Heart right ventricle (tissue), 16 donors: ENCODE results near the gene SUGP1. TPM values are rescaled to one million over a fixed set of nuclear protein-coding genes. Genes with fewer than 3 reads are reported as not detected.

ENCODE experiments used
- ATAC-seq, 8 donors: fragments of 200-7000 bp; cut with Tn5 transposase; one replicate each; pipeline ENCODE4 v1.9.1; 2020; ENCODE audit warnings: mild to moderate bottlenecking in 8 of 8, moderate library complexity in 8 of 8, moderate number of reproducible peaks in 1 of 8
- DNase-seq, 2 donors: peaks; one replicate each; pipeline ENCODE4 v3.0.0-alpha.2; 2020
- H3K27ac ChIP-seq, 10 donors: fragments of 200-600 bp; sonication (generic) in 2 of 10; one replicate each; pipeline versions ENCODE4 v1.5.0 to v1.8.0; 2020 to 2022; ENCODE audit warnings: mild to moderate bottlenecking in 3 of 10
- H3K27me3 ChIP-seq, 7 donors: fragments of 200-600 bp; one replicate each; pipeline ENCODE4 v1.8.0; 2021 to 2022; ENCODE audit warnings: mild to moderate bottlenecking in 2 of 7
- H3K36me3 ChIP-seq, 9 donors: fragments of 200-600 bp; sonication (generic) in 1 of 9; one replicate each; pipeline versions ENCODE4 v1.5.0 to v1.8.0; 2020 to 2022; ENCODE audit warnings: mild to moderate bottlenecking in 2 of 9
- H3K4me1 ChIP-seq, 9 donors: fragments of 200-600 bp; sonication (generic) in 1 of 9; one replicate each; pipeline versions ENCODE4 v1.5.0 to v1.8.0; 2020 to 2022; ENCODE audit warnings: mild to moderate bottlenecking in 4 of 9
- H3K4me3 ChIP-seq, 10 donors: fragments of 200-600 bp; sonication (generic) in 2 of 10; one replicate each; pipeline versions ENCODE4 v1.5.0 to v1.8.0; 2020 to 2022; ENCODE audit warnings: mild to moderate bottlenecking in 7 of 10, moderate library complexity in 2 of 10
- H3K9me3 ChIP-seq, 11 donors: fragments of 200-600 bp in 10 of 11; sonication (generic) in 2 of 11; one replicate each; pipeline versions ENCODE4 v1.5.0 to v1.8.0; 2013 to 2022; ENCODE audit warnings: mild to moderate bottlenecking in 2 of 11, control low read depth in 1 of 11, moderate library complexity in 1 of 11
- WGBS, 2 donors: extraction: QIAGEN DNeasy Blood & Tissue Kit; methylation state at CpG; one replicate each; pipeline ENCODE4 v1.1.7; 2013; ENCODE audit warnings: inconsistent platforms in 1 of 2; 5-methylcytosine and 5-hydroxymethylcytosine counted together
- intact Hi-C, 10 donors: fragments of 100-400 bp; cut with DNase I; formaldehyde crosslinking; loops; one replicate each; pipeline versions ENCODE4 v1.11.1 to v1.14.2; 2022
- polyA plus RNA-seq, 2 donors: library from polyadenylated mRNA; stranded (reverse); fragments of 200-250 nt; gene quantifications; one replicate each; pipeline ENCODE4 v1.2.3, GENCODE V29; 2013
- total RNA-seq, 10 donors: library from RNA; stranded (reverse); fragmentation: NEBNext Ultra II Directional in 3 of 10; extraction: Animal tissue kit (Norgen Biotek cat#: 25700) in 3 of 10; gene quantifications; one replicate each; pipeline versions ENCODE4 v1.2.1 to v1.2.4, GENCODE V29; 2021 to 2023
- TF ChIP-seq, protein P1 (sequence below), 9 donors: fragments of 200-600 bp; sonication (generic) in 2 of 9; IDR thresholded peaks; one replicate each; pipeline versions ENCODE4 v1.5.0 to v1.8.0; 2021 to 2022; ENCODE audit warnings: antibody characterized with exemption in 9 of 9, mild to moderate bottlenecking in 5 of 9, moderate library complexity in 1 of 9
- donor health status: Arrhythmogenic right ventricular cardiomyopathy.
- donor health status: ischemic (EF 13 %, LVEDD 7.1; RV severe dilation, severe dysfunction).
- donor health status: healthy with polysubstance abuse.
- donor health status: DM: no; HTN: yes; CAD: no.
- donor health status: DM: no; HTN: no; CAD: no.
- donor health status: ischemic (EF 25% LVEDD 6.9; RV normal size, moderate dysfunction).
- donor health status: ischemic (EF 25% LVEDD 5.7; RV mildly dilated, moderate dysfunction).
- donor health status: healthy.
- donor health status: DM: yes; HTN: yes; CAD: no.
- donor health status: Ischemic cardiomyopathy.
- donor health status: ischemic (EF 35%, LVEDD 5.7; RV mildly dilated, moderate dysfunction).
- donor health status: nonischemic (EF 11% LVEDD 7.7; RV severe dilation, severe dysfunction).
- donor health status: DM: yes; HTN: yes; CAD: no.
- donor health status: PGD.
- donor health status: ischemic (EF 29% LVEDD 5.4; RV normal size, mild dysfunction).
- donor health status: nonischemic (EF 23%, LVEDD 6.1; RV moderate dilation, normal function).

SUGP1 gene
- total and polyA plus RNA-seq, 12 donors: 30.1 to 50.2 (median 43.0) TPM

DNA sequence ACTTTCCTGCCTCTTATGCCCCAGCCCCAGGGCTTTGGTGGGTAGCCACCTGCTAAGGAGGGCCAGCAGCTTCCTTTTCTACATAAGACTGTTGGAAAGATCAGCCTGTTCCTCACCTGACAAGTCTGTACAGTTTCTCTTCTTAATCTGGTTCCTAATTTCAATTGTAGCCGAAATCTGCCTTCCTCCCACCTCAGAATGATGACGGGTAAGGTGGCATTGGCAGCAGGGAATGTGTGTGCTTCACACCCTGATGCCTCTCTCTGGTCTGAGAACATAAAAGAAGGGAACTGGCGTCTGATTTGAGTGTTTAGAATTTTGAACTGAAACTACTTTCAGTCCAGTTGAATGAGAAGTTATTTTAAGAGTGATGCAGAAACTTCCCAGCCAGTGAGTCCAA lies 16.3 kb upstream of the SUGP1 start:
- no peaks in the 10 kb centered on the region for H3K9me3 ChIP-seq
- WGBS, 2 donors: 58 to 59% methylated on average over 3 of the region's 3 CpGs
- TF ChIP-seq, protein P1, sequence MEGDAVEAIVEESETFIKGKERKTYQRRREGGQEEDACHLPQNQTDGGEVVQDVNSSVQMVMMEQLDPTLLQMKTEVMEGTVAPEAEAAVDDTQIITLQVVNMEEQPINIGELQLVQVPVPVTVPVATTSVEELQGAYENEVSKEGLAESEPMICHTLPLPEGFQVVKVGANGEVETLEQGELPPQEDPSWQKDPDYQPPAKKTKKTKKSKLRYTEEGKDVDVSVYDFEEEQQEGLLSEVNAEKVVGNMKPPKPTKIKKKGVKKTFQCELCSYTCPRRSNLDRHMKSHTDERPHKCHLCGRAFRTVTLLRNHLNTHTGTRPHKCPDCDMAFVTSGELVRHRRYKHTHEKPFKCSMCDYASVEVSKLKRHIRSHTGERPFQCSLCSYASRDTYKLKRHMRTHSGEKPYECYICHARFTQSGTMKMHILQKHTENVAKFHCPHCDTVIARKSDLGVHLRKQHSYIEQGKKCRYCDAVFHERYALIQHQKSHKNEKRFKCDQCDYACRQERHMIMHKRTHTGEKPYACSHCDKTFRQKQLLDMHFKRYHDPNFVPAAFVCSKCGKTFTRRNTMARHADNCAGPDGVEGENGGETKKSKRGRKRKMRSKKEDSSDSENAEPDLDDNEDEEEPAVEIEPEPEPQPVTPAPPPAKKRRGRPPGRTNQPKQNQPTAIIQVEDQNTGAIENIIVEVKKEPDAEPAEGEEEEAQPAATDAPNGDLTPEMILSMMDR (IDR thresholded peaks at IDR 0.05): no peak
- ATAC-seq (no peak), DNase-seq (no peak)
- H3K27me3 ChIP-seq: no peaks in the 10 kb centered on the region
- intact Hi-C loops: no loop called here
- H3K4me1 ChIP-seq: no peaks in the 10 kb centered on the region
- no peak overlapping the region for H3K4me3 ChIP-seq
- H3K27ac ChIP-seq: no peak overlapping the region
- H3K36me3 ChIP-seq: peaks cover 7 to 100% (median 58%) of the 10 kb centered on the region in 9 donors

DNA sequence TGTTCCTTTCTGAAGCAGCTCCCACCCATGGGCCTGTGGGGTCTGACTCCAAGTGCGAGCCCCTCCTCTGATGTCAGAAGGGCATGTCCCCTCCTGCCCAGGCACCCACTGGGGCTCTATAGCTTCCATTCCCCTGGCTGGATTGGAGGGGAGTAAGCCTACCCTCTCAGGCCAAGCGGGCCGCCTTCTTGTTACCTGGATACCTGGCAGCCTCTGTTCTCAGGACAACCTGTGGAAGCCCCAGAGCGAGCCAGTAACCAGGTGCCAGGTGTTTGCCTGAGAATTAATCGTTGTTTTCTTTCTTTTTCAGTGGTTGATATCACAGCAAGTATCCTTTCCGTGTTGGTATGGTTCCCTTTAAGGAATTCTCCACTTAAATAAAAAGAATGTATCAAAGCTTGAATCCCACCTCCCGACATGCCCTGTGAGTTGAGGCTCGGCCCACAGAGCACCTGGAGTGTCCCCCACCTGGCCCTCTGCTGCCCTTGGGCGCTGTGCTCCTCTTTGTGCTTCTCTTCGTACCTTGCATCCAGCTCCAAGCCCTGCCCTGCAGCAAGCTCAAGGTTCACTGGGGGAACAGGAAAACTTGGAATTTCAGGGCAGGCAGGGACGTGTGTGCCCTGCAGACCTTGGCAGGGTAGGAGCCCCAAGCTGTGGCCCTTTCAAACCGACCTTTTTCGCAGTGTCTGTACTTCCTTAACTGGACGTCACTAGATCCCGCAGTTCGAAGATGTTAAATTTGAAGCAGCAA lies 15.3 kb upstream of the SUGP1 start:
- Histone ChIP-seq H3K27me3 (no peaks in the 10 kb centered on the region), H3K36me3 (peaks cover 6 to 100% (median 48%) of the 10 kb centered on the region in 9 donors), H3K4me1 (no peaks in the 10 kb centered on the region), H3K9me3 (no peaks in the 10 kb centered on the region), H3K4me3 (no peak overlapping the region), H3K27ac (no peak overlapping the region)
- intact Hi-C loops: no loop called here
- no peak for ATAC-seq
- TF ChIP-seq, protein P1 (IDR thresholded peaks at IDR 0.05): no peak
- no peak for DNase-seq
- WGBS, 2 donors: 86 to 88% methylated on average over 16 of the region's 16 CpGs

DNA sequence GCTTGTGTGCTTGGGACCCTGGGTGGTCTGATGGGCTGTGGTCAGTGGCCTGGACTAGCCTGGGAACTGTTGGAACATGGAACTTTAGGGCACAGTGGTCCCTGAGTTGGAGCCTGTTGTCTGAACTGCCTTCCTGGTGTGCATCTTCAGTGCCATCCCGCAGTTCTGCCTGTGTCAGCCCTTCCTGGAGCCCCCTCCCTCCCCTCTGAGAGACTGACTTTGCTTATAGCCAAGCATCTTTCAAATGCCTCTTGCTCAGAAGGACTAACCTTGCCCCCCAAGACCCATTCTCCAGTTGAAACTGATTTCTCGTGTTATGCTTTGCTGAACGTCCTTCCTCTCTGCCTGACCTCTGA lies 14.7 kb upstream of the SUGP1 start:
- Histone ChIP-seq H3K4me1 (no peaks in the 10 kb centered on the region), H3K27ac (no peak overlapping the region), H3K27me3 (no peaks in the 10 kb centered on the region), H3K36me3 (peaks cover 6 to 100% (median 49%) of the 10 kb centered on the region in 9 donors), H3K4me3 (no peak overlapping the region), H3K9me3 (no peaks in the 10 kb centered on the region)
- WGBS, 2 donors: 75 to 86% methylated on average over 3 of the region's 3 CpGs
- intact Hi-C loops: no loop called here
- TF ChIP-seq, protein P1 (IDR thresholded peaks at IDR 0.05): no peak
- ATAC-seq (no peak), DNase-seq (no peak)

GRCh38 chr19:19334063-19334988 lies 14.0 kb upstream of the SUGP1 start:
- DNase-seq: no peak
- Histone ChIP-seq H3K9me3 (no peaks in the 10 kb centered on the region), H3K4me3 (no peak overlapping the region), H3K36me3 (peaks cover 6 to 100% (median 49%) of the 10 kb centered on the region in 9 donors), H3K27ac (no peak overlapping the region), H3K4me1 (peaks cover 0 to 3% (median 0%) of the 10 kb centered on the region in 9 donors), H3K27me3 (no peaks in the 10 kb centered on the region)
- ATAC-seq: peak in 2 of 8 donors; percentile 10 to 11
- 84 to 86% methylated on average over 22 of the region's 22 CpGs for WGBS, 2 donors
- intact Hi-C loops: no loop called here
- TF ChIP-seq, protein P1 (IDR thresholded peaks at IDR 0.05): no peak
